ENCODE measurements around the gene RBFOX1.

- TF ChIP-seq CTCF (IDR thresholded peaks at IDR 0.05) (no peak), POLR2A (IDR thresholded peaks at IDR 0.05) (no peak)
These were observed 18.5 kb upstream of the RBFOX1 start for GRCh38 chr16:7314163-7314562.
